22Rv1 (cell line): ENCODE results near the gene GANAB.

Experiments used
- CTCF ChIP-seq: fragments of 450-650 bp; IDR thresholded peaks from 2 replicates; pipeline ENCODE4 v1.5.1; 2017; ENCODE audit warnings: mild to moderate bottlenecking
- ZFX ChIP-seq: fragments of 450-650 bp; IDR thresholded peaks from 2 replicates; pipeline ENCODE4 v1.6.1; 2017; ENCODE audit warnings: antibody characterized with exemption, borderline replicate concordance

GRCh38 chr11:62646825-62647608, 604 bp upstream of the GANAB start:
- no peak for TF ChIP-seq CTCF
- TF ChIP-seq ZFX = no peak
